DND-41 (cell line): ENCODE measurements around the gene KRTAP12-1.

Experiments used
- CTCF ChIP-seq: IDR thresholded peaks from 2 replicates; pipeline ENCODE4 v1.5.1; 2012; ENCODE audit warnings: borderline replicate concordance, low read length, moderate library complexity, mild to moderate bottlenecking; ENCODE audit not compliant: poor library complexity, severe bottlenecking; ENCODE audit errors: extremely low read depth
- EZH2 ChIP-seq: IDR thresholded peaks from 3 replicates; pipeline ENCODE4 v1.6.1; 2012; ENCODE audit warnings: borderline replicate concordance, low read depth, mild to moderate bottlenecking, moderate library complexity, low read length, inconsistent platforms; ENCODE audit not compliant: severe bottlenecking

- TF ChIP-seq CTCF (no peak), EZH2 (no peak)
Measured at GRCh38 chr21:44727757-44728156, 45.8 kb upstream of the KRTAP12-1 start.
